HCT116 (cell line): ENCODE data around the gene NUTM2F. TPM values are rescaled to one million over a fixed set of nuclear protein-coding genes. Genes with fewer than 3 reads are reported as not detected.
"Not testable (repeated sequence)": the region's sequence is repeated elsewhere in the genome, so short reads cannot be mapped to it uniquely, and the experiment has no call there.

Source experiments
- ATAC-seq: fragments of 200-7000 bp; cut with Tn5 transposase; 2 replicates; pipeline ENCODE4 v1.9.1; 2020; ENCODE audit warnings: mild to moderate bottlenecking, moderate library complexity
- BruUV-seq: library from RNA; stranded (reverse); fragments of 400-500 nt; replicated peaks from 2 replicates; lab custom pipeline; 2021; lab: Mats Ljungman, UMichigan
- CTCF ChIA-PET: fragments of 300-600 bp; sonication (Branson Sonifier 250); formaldehyde crosslinking; loops from one replicate; lab custom pipeline; 2021; ENCODE audit warnings: antibody characterized with exemption; lab: Charles Lee
- POLR2A ChIA-PET: fragments of 300-600, 350-600 bp; sonication (Branson Sonifier 250); formaldehyde crosslinking; loops from one replicate; lab custom pipeline; 2021; ENCODE audit warnings: antibody characterized with exemption; lab: Charles Lee
- RAD21 ChIA-PET, 2 experiments: fragments of 300-600 bp; sonication (Branson Sonifier 250); formaldehyde crosslinking; loops; one replicate each; lab custom pipeline; 2023; ENCODE audit warnings: low total read pairs in 2 of 2; ENCODE audit not compliant: uncharacterized antibody in 2 of 2, unreplicated experiment in 2 of 2, low non-redundant PET in 1 of 2; lab: Charles Lee
- DNase-seq: peaks from one replicate; pipeline ENCODE4 v3.0.0-alpha.2; 2010; ENCODE audit warnings: low read depth, low spot score
- H2AFZ ChIP-seq: fragments of 200-600 bp; shearing (Covaris generic), sonication (generic); 2 replicates; pipeline ENCODE4 v1.6.1; 2017; ENCODE audit warnings: low read depth, mixed run types, mixed read lengths, antibody characterized with exemption, low read length; ENCODE audit not compliant: poor library complexity, severe bottlenecking
- H3K27ac ChIP-seq: 2 replicates; pipeline ENCODE4 v1.5.1; 2012; ENCODE audit warnings: low read depth, low read length
- H3K27me3 ChIP-seq: fragments of 200-600 bp; sonication (generic); 2 replicates; pipeline ENCODE4 v1.6.1; 2016; ENCODE audit warnings: mixed run types, low read length, mixed read lengths; ENCODE audit not compliant: insufficient read depth
- H3K36me3 ChIP-seq, 2 experiments: fragments of 200-500 bp in 1 of 2; fragments of 200-600 bp in 1 of 2; sonication (Bioruptor generic) in 1 of 2; sonication (generic) in 1 of 2; 2 replicates each; pipeline versions ENCODE4 v1.5.1 to v1.6.1; 2014 to 2016; ENCODE audit warnings: low read length in 2 of 2, inconsistent platforms in 1 of 2, mixed read lengths in 1 of 2, mixed run types in 1 of 2; ENCODE audit not compliant: insufficient read depth in 2 of 2, control insufficient read depth in 1 of 2
- H3K4me1 ChIP-seq, 2 experiments: fragments of 200-600 bp in 1 of 2; sonication (generic) in 1 of 2; 2 replicates each; pipeline versions ENCODE4 v1.5.1 to v1.6.1; 2012 to 2017; ENCODE audit warnings: low read length in 2 of 2, inconsistent platforms in 1 of 2, mild to moderate bottlenecking in 1 of 2, mixed read lengths in 1 of 2, mixed run types in 1 of 2, moderate library complexity in 1 of 2; ENCODE audit not compliant: insufficient read depth in 2 of 2, control insufficient read depth in 1 of 2
- H3K4me2 ChIP-seq: fragments of 200-600 bp; sonication (generic); 2 replicates; pipeline ENCODE4 v1.6.1; 2017; ENCODE audit warnings: mixed run types, low read length, mixed read lengths
- H3K4me3 ChIP-seq, 2 experiments: fragments of 200-600 bp in 1 of 2; sonication (generic) in 1 of 2; replicated peaks in 1 of 2; 2 replicates each; pipeline ENCODE4 v1.5.1; 2011 to 2016; ENCODE audit warnings: low read length in 2 of 2, control low read depth in 1 of 2, low read depth in 1 of 2, mild to moderate bottlenecking in 1 of 2, mixed read lengths in 1 of 2, mixed run types in 1 of 2
- H3K79me2 ChIP-seq: fragments of 200-600 bp; sonication (generic); 2 replicates; pipeline ENCODE4 v1.6.1; 2017; ENCODE audit warnings: mild to moderate bottlenecking, mixed run types, low read length, moderate library complexity, mixed read lengths; ENCODE audit not compliant: insufficient read depth
- H3K9ac ChIP-seq: fragments of 200-600 bp; sonication (generic); 2 replicates; pipeline ENCODE4 v1.6.1; 2016; ENCODE audit warnings: low read length, mixed read lengths
- H3K9me2 ChIP-seq: fragments of 200-600 bp; sonication (generic), shearing (Covaris generic); 2 replicates; pipeline ENCODE4 v1.6.1; 2017; ENCODE audit warnings: mixed run types, mild to moderate bottlenecking, moderate library complexity; ENCODE audit not compliant: insufficient read depth
- H3K9me3 ChIP-seq, 2 experiments: fragments of 200-500 bp in 1 of 2; fragments of 200-600 bp in 1 of 2; sonication (Bioruptor generic) in 1 of 2; sonication (generic) in 1 of 2; 2 replicates each; pipeline ENCODE4 v1.6.1; 2014 to 2017; ENCODE audit warnings: low read length in 2 of 2, mixed read lengths in 2 of 2, inconsistent platforms in 1 of 2, low read depth in 1 of 2, mild to moderate bottlenecking in 1 of 2, mixed run types in 1 of 2, moderate library complexity in 1 of 2; ENCODE audit not compliant: control insufficient read depth in 1 of 2, insufficient read depth in 1 of 2
- H4K20me1 ChIP-seq: fragments of 200-600 bp; sonication (generic), shearing (Covaris generic); 2 replicates; pipeline ENCODE4 v1.6.1; 2017; ENCODE audit warnings: mixed run types, mild to moderate bottlenecking, moderate library complexity; ENCODE audit not compliant: insufficient read depth
- intact Hi-C: fragments of 100-400 bp; cut with micrococcal nuclease; formaldehyde crosslinking; loops from 2 replicates; pipeline ENCODE4 v1.10.0; 2022
- total RNA-seq: library from RNA; stranded (reverse); gene quantifications from one replicate; pipeline ENCODE4 v1.2.1, GENCODE V29; 2021; ENCODE audit not compliant: unreplicated experiment

The NUTM2F gene
- total RNA-seq, 1 experiment from 2014 or later, result not detected

GRCh38 chr9:94323153-94323798, 5.2 kb downstream of the NUTM2F start:
- H3K27me3 ChIP-seq, H3K4me1 ChIP-seq, CTCF ChIA-PET, H3K36me3 ChIP-seq, RAD21 ChIA-PET, H3K4me3 ChIP-seq, H3K4me2 ChIP-seq, H3K79me2 ChIP-seq, H3K27ac ChIP-seq, ATAC-seq, H3K9me3 ChIP-seq, intact Hi-C loops, H2AFZ ChIP-seq, H3K9ac ChIP-seq, DNase-seq, H4K20me1 ChIP-seq, H3K9me2 ChIP-seq, POLR2A ChIA-PET, BruUV-seq: not testable (repeated sequence)

GRCh38 chr9:94322342-94322940, 6.0 kb downstream of the NUTM2F start:
- H3K4me1 ChIP-seq, H3K9me2 ChIP-seq, H3K27ac ChIP-seq, H3K27me3 ChIP-seq, RAD21 ChIA-PET, H3K9ac ChIP-seq, H2AFZ ChIP-seq, BruUV-seq, ATAC-seq, H3K36me3 ChIP-seq, H3K4me2 ChIP-seq, H3K9me3 ChIP-seq, intact Hi-C loops, H4K20me1 ChIP-seq, H3K79me2 ChIP-seq, H3K4me3 ChIP-seq, CTCF ChIA-PET, DNase-seq, POLR2A ChIA-PET: not testable (repeated sequence)

GRCh38 chr9:94317949-94318657, 10.3 kb downstream of the NUTM2F start:
- ATAC-seq, H4K20me1 ChIP-seq, BruUV-seq, H3K9me3 ChIP-seq, H2AFZ ChIP-seq, DNase-seq, H3K4me1 ChIP-seq, H3K27ac ChIP-seq, H3K9ac ChIP-seq, H3K36me3 ChIP-seq, RAD21 ChIA-PET, H3K27me3 ChIP-seq, H3K4me2 ChIP-seq, POLR2A ChIA-PET, CTCF ChIA-PET, H3K9me2 ChIP-seq, intact Hi-C loops, H3K4me3 ChIP-seq, H3K79me2 ChIP-seq: not testable (repeated sequence)

GRCh38 chr9:94316236-94316635, 12.2 kb downstream of the NUTM2F start:
- H3K9me3 ChIP-seq, H4K20me1 ChIP-seq, H2AFZ ChIP-seq, BruUV-seq, H3K9ac ChIP-seq, H3K79me2 ChIP-seq, H3K9me2 ChIP-seq, H3K4me1 ChIP-seq, CTCF ChIA-PET, RAD21 ChIA-PET, H3K27ac ChIP-seq, POLR2A ChIA-PET, H3K27me3 ChIP-seq, intact Hi-C loops, H3K4me2 ChIP-seq, H3K36me3 ChIP-seq, DNase-seq, H3K4me3 ChIP-seq, ATAC-seq: not testable (repeated sequence)
